ENCODE results near the gene CST5.
"Not testable (repeated sequence)": the region's sequence is repeated elsewhere in the genome, so short reads cannot be mapped to it uniquely, and the experiment has no call there.

Gene CST5

DNA sequence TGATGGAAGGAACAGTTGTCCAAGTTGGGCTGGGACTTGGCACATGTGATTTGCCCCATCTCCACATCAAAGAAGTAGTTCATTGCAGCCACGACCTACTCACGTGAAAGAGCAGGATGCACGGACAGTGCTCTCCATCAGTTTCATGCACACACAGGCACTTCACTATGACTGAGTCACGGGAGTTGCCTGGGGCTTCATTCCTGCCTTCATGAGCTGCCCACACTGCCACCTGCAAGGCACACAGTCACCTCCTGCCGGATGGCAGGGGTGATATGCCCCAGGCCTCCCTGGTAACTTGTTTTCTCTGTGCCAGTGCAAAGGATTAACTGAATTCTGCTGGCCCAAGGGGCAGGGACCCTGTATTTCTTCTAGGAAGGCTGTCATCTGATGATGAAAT is 22.8 kb downstream of the CST5 start:
- DNase-seq (ENCODE audit: low read depth in 2 of 2, low spot score in 1 of 2): no peak

DNA sequence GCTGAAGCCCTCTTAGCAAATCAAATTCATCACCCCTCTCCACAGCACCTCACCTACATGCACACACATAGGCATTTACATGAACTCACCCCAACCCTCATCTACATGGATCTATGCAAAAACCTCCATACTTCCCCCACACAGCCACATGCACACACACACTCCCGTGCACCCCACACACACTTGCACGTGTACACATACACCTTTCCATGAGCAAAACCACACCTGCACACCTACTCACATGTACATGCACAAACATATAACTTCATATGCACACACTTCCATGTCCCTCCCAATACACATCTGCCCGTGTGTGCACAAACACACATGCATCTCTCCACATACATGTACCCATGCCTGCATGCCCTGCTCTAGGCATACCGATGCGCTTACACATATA is 23.3 kb downstream of the CST5 start:
- DNase-seq (ENCODE audit: low read depth in 2 of 2, low spot score in 1 of 2): no peak

DNA sequence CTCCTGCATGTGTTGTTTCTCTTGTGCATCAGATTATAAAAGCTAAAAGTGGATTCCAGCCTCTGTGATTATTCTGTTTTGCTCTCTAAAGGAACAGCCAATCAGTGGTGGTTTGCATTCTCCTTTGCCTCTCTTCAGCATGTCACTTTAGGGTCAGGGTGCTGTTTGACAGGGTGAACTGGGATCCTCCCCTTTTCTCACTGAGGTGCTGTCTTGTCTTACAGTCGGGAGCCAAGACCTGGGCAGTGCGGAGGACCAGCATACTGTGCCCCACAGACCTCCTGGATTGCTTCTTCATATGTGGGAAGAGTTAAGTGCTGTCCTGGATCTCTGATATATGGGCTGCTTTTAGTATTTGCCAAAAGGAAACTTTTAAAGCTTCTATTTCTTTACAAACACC is 37.9 kb downstream of the CST5 start:
- no peak for DNase-seq (ENCODE audit: low read depth in 2 of 2, low spot score in 1 of 2)

DNA sequence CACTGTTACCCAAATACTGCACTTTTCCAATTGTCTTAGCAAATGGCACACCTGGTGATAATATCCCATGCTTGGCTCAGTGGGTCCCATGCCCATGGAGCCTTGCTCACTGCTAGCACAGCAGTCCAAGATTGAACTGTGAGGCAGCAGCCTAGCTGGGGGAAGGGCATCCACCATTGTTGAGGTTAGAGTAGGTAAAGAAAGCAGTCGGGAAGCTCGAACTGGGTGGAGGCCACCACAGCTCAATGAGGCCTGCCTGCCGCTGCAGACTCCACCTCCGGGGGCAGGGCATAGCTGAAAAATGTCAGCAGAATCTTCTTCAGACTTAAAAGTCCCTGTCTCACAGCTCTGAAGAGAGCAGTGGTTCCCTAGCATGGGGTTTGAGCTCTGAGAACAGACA is 43.8 kb downstream of the CST5 start:
- DNase-seq (ENCODE audit: low read depth in 2 of 2, low spot score in 1 of 2): no peak

DNA sequence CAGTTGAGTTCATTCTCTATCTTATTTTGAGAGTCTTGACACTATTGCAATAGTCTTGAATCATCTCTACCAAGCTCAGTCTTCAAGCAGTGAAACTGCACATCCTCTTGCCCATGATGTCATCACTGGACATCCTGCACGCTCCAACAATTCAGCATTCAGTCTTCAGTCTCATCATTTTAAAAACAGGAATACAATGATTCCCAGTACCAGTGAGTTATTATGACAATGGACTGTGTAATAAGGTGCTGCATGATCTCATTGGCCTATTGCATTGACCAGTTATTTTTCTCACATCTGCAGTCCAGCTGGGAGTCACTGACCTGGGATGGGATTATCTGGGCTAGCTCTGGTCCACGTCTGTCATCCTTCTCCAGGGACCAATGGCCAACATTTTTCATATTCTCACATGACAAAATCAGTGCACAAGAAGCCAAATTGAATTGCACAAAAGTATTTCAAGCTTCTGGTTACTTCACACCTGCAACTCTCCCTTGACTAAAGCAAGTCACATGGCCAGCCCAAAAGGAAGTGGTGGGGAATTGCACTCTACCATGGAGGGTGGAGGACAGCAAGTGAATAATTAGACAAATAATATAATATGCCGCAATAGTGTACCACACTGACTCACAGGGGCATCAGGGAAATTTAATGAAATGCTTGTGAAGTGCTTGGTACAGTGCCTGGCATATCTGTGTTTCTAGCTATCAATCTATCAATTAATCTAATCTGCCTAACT is 46.6 kb downstream of the CST5 start:
- no peak for DNase-seq (ENCODE audit: low read depth in 2 of 2, low spot score in 1 of 2)

DNA sequence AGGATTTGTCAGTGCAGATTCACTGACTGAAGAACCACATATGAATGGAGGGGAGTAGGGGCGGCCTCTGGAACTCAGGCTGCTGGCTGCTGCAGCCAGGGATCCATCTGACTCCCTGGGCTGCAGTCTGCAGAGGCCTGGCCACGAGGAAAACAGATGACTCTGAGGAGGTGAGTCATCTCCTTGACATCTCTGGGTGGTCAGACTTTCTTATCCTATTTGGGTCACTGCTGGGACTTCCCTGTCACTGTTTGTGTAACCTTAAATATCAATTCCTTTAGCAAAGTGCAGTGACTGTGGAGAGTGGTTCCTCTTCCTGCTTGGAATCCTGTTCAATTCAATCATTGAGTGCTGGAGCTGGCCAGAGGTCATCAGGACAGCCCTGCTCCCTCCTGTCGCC is 47.6 kb downstream of the CST5 start:
- DNase-seq (ENCODE audit: low read depth in 2 of 2, low spot score in 1 of 2): not testable (repeated sequence)

DNA sequence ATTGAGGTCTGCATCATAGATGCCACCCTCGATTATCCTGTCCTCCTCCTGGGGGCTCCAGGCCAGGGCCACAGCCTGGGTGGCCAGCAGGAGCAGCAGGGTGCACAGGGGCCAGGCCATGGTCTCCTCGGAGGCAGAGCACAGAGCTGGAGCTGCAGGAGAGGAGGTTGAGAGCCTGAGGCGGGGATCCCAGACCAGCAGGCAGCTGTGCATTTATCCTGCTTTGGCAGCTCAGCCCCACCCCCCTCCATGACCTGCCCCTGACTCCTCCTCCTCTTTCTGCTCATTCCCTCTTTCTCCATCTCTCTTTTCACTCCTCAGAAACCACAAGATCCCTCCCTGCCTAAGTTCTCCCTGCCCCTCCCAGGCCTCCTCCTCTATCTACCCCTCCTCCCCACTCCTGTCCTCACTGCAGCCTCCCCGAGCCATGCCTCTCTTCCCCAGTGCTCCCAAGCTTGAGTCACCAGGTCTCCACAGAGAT is 53.0 kb downstream of the CST5 start, which contains the start of gene CST2:
TSS of gene CST2 (minus strand) at position 189 of the 481 bp plus-strand sequence. CDS start at position 120, 69 bp downstream.
- DNase-seq (ENCODE audit: low read depth in 2 of 2, low spot score in 1 of 2): no peak
